Muscle of leg (tissue), 11 donors: ENCODE measurements around the gene IGFALS. TPM values are rescaled to one million over a fixed set of nuclear protein-coding genes. Genes with fewer than 3 reads are reported as not detected.

Experiments
- DNase-seq: peaks from one replicate; pipeline ENCODE4 v3.0.0; 2013
- H3K27ac ChIP-seq: one replicate; pipeline ENCODE4 v1.5.1; 2013; ENCODE audit warnings: mild to moderate bottlenecking, low read length, control low read depth
- H3K27me3 ChIP-seq: one replicate; pipeline ENCODE4 v1.6.1; 2013; ENCODE audit warnings: low read length; ENCODE audit not compliant: control insufficient read depth, insufficient read depth
- H3K36me3 ChIP-seq: one replicate; pipeline ENCODE4 v1.6.1; 2013; ENCODE audit warnings: low read length; ENCODE audit not compliant: control insufficient read depth, insufficient read depth
- H3K4me1 ChIP-seq: one replicate; pipeline ENCODE4 v1.6.1; 2013; ENCODE audit warnings: low read length; ENCODE audit not compliant: control insufficient read depth, insufficient read depth
- H3K4me3 ChIP-seq: one replicate; pipeline ENCODE4 v1.5.1; 2013; ENCODE audit warnings: low read length, control low read depth
- H3K9me3 ChIP-seq: replicated peaks from 2 replicates; pipeline ENCODE4 v1.6.1; 2013; ENCODE audit warnings: low read depth, low read length; ENCODE audit not compliant: control insufficient read depth
- WGBS: methylation state at CpG from one replicate; pipeline ENCODE4 v1.1.5; 2013; ENCODE audit warnings: missing lambda C conversion rate; ENCODE audit not compliant: insufficient coverage; 5-methylcytosine and 5-hydroxymethylcytosine counted together
- polyA plus RNA-seq, 8 donors: library from polyadenylated mRNA; unstranded; fragments of 120-200 nt; gene quantifications; one replicate each; pipeline versions ENCODE4 v1.2.1 to v1.2.3, GENCODE V29; 2013; ENCODE audit warnings: inconsistent platforms in 1 of 8, low replicate concordance in 1 of 8; ENCODE audit not compliant: insufficient read length in 8 of 8, insufficient read depth in 1 of 8
- total RNA-seq: library from RNA; stranded (reverse); fragments of 120-200 nt; gene quantifications from one replicate; pipeline ENCODE4 v1.2.4, GENCODE V29; 2013

Gene IGFALS
- total and polyA plus RNA-seq, 9 donors, result 0.11 to 1.1 (median 0.28) TPM

- peaks cover 56% of the 10 kb centered on the region for H3K36me3 ChIP-seq
Observed at GRCh38 chr16:1771188-1771863, 22.2 kb downstream of the IGFALS start, which contains the start of gene NME3. TSS of gene NME3 (minus strand) at chr16:1771543. CDS start at chr16:1771534, 9 bp downstream.

GRCh38 chr16:1770328-1771187 lies 22.9 kb downstream of the IGFALS start:
- Histone ChIP-seq H3K27ac (no peak overlapping the region), H3K4me3 (peak overlapping the region; percentile 74), H3K4me1 (peaks cover 34% of the 10 kb centered on the region), H3K9me3 (no peaks in the 10 kb centered on the region), H3K27me3 (no peaks in the 10 kb centered on the region), H3K36me3 (peaks cover 56% of the 10 kb centered on the region)
- WGBS, result 11% methylated on average over 81 of the region's 81 CpGs
- peak; percentile 59 for DNase-seq

More at GRCh38 chr16:1771188-1771863, 22.2 kb downstream of the IGFALS start, which contains the start of gene NME3:
- H3K4me3 ChIP-seq, result peak within 1 kb of the TSS; percentile 74
- under 1% methylated on average over 57 of the region's 79 CpGs for WGBS
- no peaks in the 10 kb centered on the region for H3K27me3 ChIP-seq
- peak; percentile 84 for DNase-seq
- peak within 1 kb of the TSS; percentile 51 for H3K27ac ChIP-seq
- H3K4me1 ChIP-seq, result peaks cover 34% of the 10 kb centered on the region
- H3K9me3 ChIP-seq, result no peaks in the 10 kb centered on the region

GRCh38 chr16:1769402-1770300 lies 23.9 kb downstream of the IGFALS start:
- DNase-seq, result no peak
- 73% methylated on average over 15 of the region's 27 CpGs for WGBS
- H3K4me1 ChIP-seq, result peaks cover 32% of the 10 kb centered on the region
- no peaks in the 10 kb centered on the region for H3K27me3 ChIP-seq
- H3K4me3 ChIP-seq, result no peak overlapping the region
- no peak overlapping the region for H3K27ac ChIP-seq
- H3K36me3 ChIP-seq, result peaks cover 59% of the 10 kb centered on the region
- H3K9me3 ChIP-seq, result no peaks in the 10 kb centered on the region

- no peak for DNase-seq
- no peak overlapping the region for H3K4me3 ChIP-seq
- no peaks in the 10 kb centered on the region for H3K27me3 ChIP-seq
- peaks cover 28% of the 10 kb centered on the region for H3K4me1 ChIP-seq
- H3K36me3 ChIP-seq, result peaks cover 63% of the 10 kb centered on the region
- 67% methylated on average over 13 of the region's 26 CpGs for WGBS
- H3K9me3 ChIP-seq, result no peaks in the 10 kb centered on the region
- H3K27ac ChIP-seq, result no peak overlapping the region
Observed at GRCh38 chr16:1768767-1769401, 24.6 kb downstream of the IGFALS start.

- no peak overlapping the region for H3K27ac ChIP-seq
- no peaks in the 10 kb centered on the region for H3K9me3 ChIP-seq
- no peak overlapping the region for H3K4me3 ChIP-seq
- WGBS, result 79% methylated on average over 41 of the region's 41 CpGs
- H3K36me3 ChIP-seq, result peaks cover 67% of the 10 kb centered on the region
- no peaks in the 10 kb centered on the region for H3K27me3 ChIP-seq
- DNase-seq, result no peak
- peaks cover 25% of the 10 kb centered on the region for H3K4me1 ChIP-seq
Observed at GRCh38 chr16:1768061-1768766, 25.3 kb downstream of the IGFALS start.

- Histone ChIP-seq H3K9me3 (no peaks in the 10 kb centered on the region), H3K36me3 (peaks cover 75% of the 10 kb centered on the region), H3K27me3 (no peaks in the 10 kb centered on the region), H3K27ac (no peak overlapping the region), H3K4me3 (no peak overlapping the region), H3K4me1 (peaks cover 23% of the 10 kb centered on the region)
- 92% methylated on average over 30 of the region's 42 CpGs for WGBS
- DNase-seq, result no peak
Observed at GRCh38 chr16:1767116-1767994, 26.1 kb downstream of the IGFALS start.

GRCh38 chr16:1766701-1767100 lies 26.8 kb downstream of the IGFALS start:
- no peaks in the 10 kb centered on the region for H3K27me3 ChIP-seq
- H3K4me3 ChIP-seq, result no peak overlapping the region
- peaks cover 16% of the 10 kb centered on the region for H3K4me1 ChIP-seq
- no peak overlapping the region for H3K27ac ChIP-seq
- H3K9me3 ChIP-seq, result no peaks in the 10 kb centered on the region
- WGBS, result 91% methylated on average over 18 of the region's 18 CpGs
- peaks cover 81% of the 10 kb centered on the region for H3K36me3 ChIP-seq
- DNase-seq, result no peak

GRCh38 chr16:1766231-1766630 lies 27.3 kb downstream of the IGFALS start:
- H3K27me3 ChIP-seq, result no peaks in the 10 kb centered on the region
- no peak for DNase-seq
- no peaks in the 10 kb centered on the region for H3K9me3 ChIP-seq
- WGBS, result 89% methylated on average over 15 of the region's 19 CpGs
- H3K27ac ChIP-seq, result no peak overlapping the region
- no peak overlapping the region for H3K4me3 ChIP-seq
- H3K36me3 ChIP-seq, result peaks cover 82% of the 10 kb centered on the region
- peaks cover 16% of the 10 kb centered on the region for H3K4me1 ChIP-seq
